ENCODE data around the gene KCNQ1.

- TF ChIP-seq POLR2A (IDR thresholded peaks at IDR 0.05) (no peak), EP300 (IDR thresholded peaks at IDR 0.05) (no peak), CTCF (IDR thresholded peaks at IDR 0.05) (no peak)
Measured at GRCh38 chr11:2580571-2581001, 135.8 kb downstream of the KCNQ1 start.

All from gastroesophageal sphincter (tissue), 3 donors.